Lung (tissue), 12 donors: ENCODE data around the gene DZIP1. TPM values are rescaled to one million over a fixed set of nuclear protein-coding genes. Genes with fewer than 3 reads are reported as not detected.
"Not testable (repeated sequence)": the region's sequence is repeated elsewhere in the genome, so short reads cannot be mapped to it uniquely, and the experiment has no call there.

Experiments
- ATAC-seq: fragments of 200-7000 bp; cut with Tn5 transposase; one replicate; pipeline ENCODE4 v1.9.1; 2020; ENCODE audit warnings: moderate number of reproducible peaks; ENCODE audit not compliant: insufficient read depth, low FRiP score
- DNase-seq, 3 donors: peaks; one replicate each; pipeline ENCODE4 v3.0.0-alpha.2; 2013 to 2017
- H3K27ac ChIP-seq, 2 donors: one replicate each; pipeline ENCODE4 v1.5.1; 2013; ENCODE audit warnings: mild to moderate bottlenecking in 2 of 2, moderate library complexity in 2 of 2, control low read depth in 1 of 2, inconsistent platforms in 1 of 2, low read depth in 1 of 2, low read length in 1 of 2
- H3K27me3 ChIP-seq, 3 donors: one replicate each; pipeline ENCODE4 v1.5.1; 2013; ENCODE audit warnings: low read length in 2 of 3; ENCODE audit not compliant: control insufficient read depth in 3 of 3, insufficient read depth in 3 of 3
- H3K36me3 ChIP-seq, 4 donors: one replicate each; pipeline ENCODE4 v1.5.1; 2013; ENCODE audit warnings: low read length in 4 of 4, mild to moderate bottlenecking in 1 of 4, moderate library complexity in 1 of 4; ENCODE audit not compliant: control insufficient read depth in 4 of 4, insufficient read depth in 4 of 4
- H3K4me1 ChIP-seq, 5 donors: one replicate each; pipeline ENCODE4 v1.5.1; 2013; ENCODE audit warnings: low read length in 5 of 5, mild to moderate bottlenecking in 2 of 5, moderate library complexity in 1 of 5; ENCODE audit not compliant: control insufficient read depth in 5 of 5, insufficient read depth in 5 of 5
- H3K4me3 ChIP-seq: one replicate; pipeline ENCODE4 v1.5.1; 2013; ENCODE audit warnings: mild to moderate bottlenecking, control low read depth, moderate library complexity
- H3K9ac ChIP-seq, 2 donors: one replicate each; pipeline ENCODE4 v1.5.1; 2013; ENCODE audit warnings: low read length in 2 of 2, control low read depth in 1 of 2; ENCODE audit not compliant: insufficient read depth in 1 of 2
- H3K9me3 ChIP-seq, 4 donors: one replicate each; pipeline ENCODE4 v1.5.1; 2013; ENCODE audit warnings: low read length in 3 of 4, mild to moderate bottlenecking in 1 of 4, moderate library complexity in 1 of 4; ENCODE audit not compliant: control insufficient read depth in 4 of 4, insufficient read depth in 3 of 4
- CTCF ChIP-seq: IDR thresholded peaks from 2 replicates; pipeline ENCODE4 v1.5.1; 2012; ENCODE audit warnings: mild to moderate bottlenecking; ENCODE audit errors: control extremely low read depth, extremely low read depth
- WGBS, 2 donors: extraction: QIAGEN DNeasy Blood & Tissue Kit; methylation state at CpG; one replicate each; pipeline ENCODE4 v1.1.7; 2013; 5-methylcytosine and 5-hydroxymethylcytosine counted together
- polyA plus RNA-seq, 2 donors: library from polyadenylated mRNA; stranded (reverse); fragments of 200-250 nt; gene quantifications; one replicate each; pipeline ENCODE4 v1.2.1, GENCODE V29; 2013
- total RNA-seq, 2 donors: library from RNA; depleted of rRNA in 1 of 2; stranded (reverse); fragments of >200 nt in 1 of 2; gene quantifications; one replicate each; pipeline ENCODE4 v1.2.1, GENCODE V29; 2014 to 2021
- donor health status: control.
- donor health status: control.
- donor health status: Bipolar disorder and iron deficiency.
- donor health status: healthy.
- donor health status: DM: yes; HTN: yes; CAD: no.

The DZIP1 gene
- total and polyA plus RNA-seq, 4 donors = 3.9 to 26.4 (median 7.7) TPM

DNA sequence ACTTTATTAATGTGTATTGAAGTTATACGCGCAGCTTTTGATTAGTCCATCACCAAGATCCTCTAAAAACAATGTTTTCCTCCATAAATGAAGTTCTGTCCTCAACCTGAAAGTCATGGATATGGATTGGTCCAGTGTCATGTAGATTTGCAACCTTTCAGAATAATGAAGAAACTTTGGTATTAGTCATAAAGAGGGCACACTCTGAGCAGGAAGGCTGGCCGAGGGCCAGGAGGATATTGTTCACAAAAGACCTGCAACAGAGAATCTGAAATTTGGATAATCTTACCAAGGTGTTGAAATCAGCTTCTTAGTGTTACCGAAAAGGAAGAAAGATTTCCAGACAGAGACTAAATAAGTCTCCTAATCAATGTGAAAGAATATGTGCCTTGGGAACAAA is 71.3 kb downstream of the DZIP1 start:
- Histone ChIP-seq H3K9ac (no peak overlapping the region), H3K4me1 (no peaks in the 10 kb centered on the region), H3K36me3 (no peaks in the 10 kb centered on the region), H3K9me3 (no peaks in the 10 kb centered on the region), H3K27me3 (no peaks in the 10 kb centered on the region), H3K27ac (no peak overlapping the region), H3K4me3 (no peak overlapping the region)
- 89 to 91% methylated on average over 4 of the region's 4 CpGs for WGBS, 2 donors
- ATAC-seq (no peak), DNase-seq (no peak)
- TF ChIP-seq CTCF = no peak

GRCh38 chr13:95571941-95572340 is 72.6 kb downstream of the DZIP1 start:
- Histone ChIP-seq H3K27me3 (no peaks in the 10 kb centered on the region), H3K27ac (no peak overlapping the region), H3K4me3 (no peak overlapping the region), H3K4me1 (no peaks in the 10 kb centered on the region), H3K36me3 (no peaks in the 10 kb centered on the region), H3K9ac (no peak overlapping the region), H3K9me3 (no peaks in the 10 kb centered on the region)
- ATAC-seq (no peak), DNase-seq (no peak)
- whole genome bisulfite sequencing, 2 donors = 80 to 85% methylated on average over 6 of the region's 6 CpGs
- no peak for TF ChIP-seq CTCF

DNA sequence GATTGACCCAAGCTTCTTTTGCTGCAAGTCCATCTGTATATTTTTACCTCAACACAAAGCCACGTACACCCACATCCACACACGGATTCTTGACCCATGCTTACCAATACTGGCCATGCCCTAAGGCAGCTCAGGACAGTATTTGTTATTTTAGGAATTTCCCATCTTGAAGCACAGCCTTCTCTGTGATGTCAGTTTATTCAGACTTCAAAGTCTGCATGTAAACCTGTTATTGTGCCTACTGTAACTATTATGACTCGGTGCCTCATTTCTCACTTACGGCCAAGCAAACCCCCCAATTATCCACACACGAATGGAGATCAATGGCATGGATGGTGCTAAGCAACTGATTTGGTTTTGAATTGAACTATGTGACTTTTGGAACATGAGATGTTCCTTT is 74.5 kb downstream of the DZIP1 start:
- Histone ChIP-seq H3K9me3 (no peaks in the 10 kb centered on the region), H3K4me1 (no peaks in the 10 kb centered on the region), H3K27me3 (no peaks in the 10 kb centered on the region), H3K4me3 (no peak overlapping the region), H3K27ac (no peak overlapping the region), H3K36me3 (no peaks in the 10 kb centered on the region), H3K9ac (no peak overlapping the region)
- ATAC-seq (no peak), DNase-seq (no peak)
- 84 to 85% methylated on average over 5 of the region's 5 CpGs for WGBS, 2 donors
- TF ChIP-seq CTCF = no peak

GRCh38 chr13:95568131-95568530 is 76.4 kb downstream of the DZIP1 start:
- no peak for TF ChIP-seq CTCF
- no peak for ATAC-seq
- no peaks in the 10 kb centered on the region for H3K4me1 ChIP-seq
- no peaks in the 10 kb centered on the region for H3K27me3 ChIP-seq
- H3K9ac ChIP-seq = no peak overlapping the region
- no peak overlapping the region for H3K4me3 ChIP-seq
- no peaks in the 10 kb centered on the region for H3K9me3 ChIP-seq
- no peak for DNase-seq
- no peaks in the 10 kb centered on the region for H3K36me3 ChIP-seq
- WGBS, 2 donors = 94 to 100% methylated on average over 2 of the region's 2 CpGs
- H3K27ac ChIP-seq = no peak overlapping the region

- H3K27me3 ChIP-seq, H3K4me3 ChIP-seq, H3K36me3 ChIP-seq, DNase-seq, H3K4me1 ChIP-seq, ATAC-seq, H3K27ac ChIP-seq, H3K9ac ChIP-seq, H3K9me3 ChIP-seq: not testable (repeated sequence)
- 94 to 100% methylated on average over 1 of the region's 1 CpG for WGBS, 2 donors
Observed at GRCh38 chr13:95565758-95566157, 78.7 kb downstream of the DZIP1 start.
